Endothelial cell of umbilical vein (primary cell): ENCODE results near the gene PNPLA7. TPM values are rescaled to one million over a fixed set of nuclear protein-coding genes. Genes with fewer than 3 reads are reported as not detected.

Experiments used
- BruUV-seq: library from RNA; stranded (reverse); fragments of 400-500 nt; replicated peaks from 2 replicates; lab custom pipeline; 2021; lab: Mats Ljungman, UMichigan
- CTCF ChIA-PET: fragments of 300-600, 350-600 bp; sonication (Branson Sonifier 250); formaldehyde crosslinking; loops from one replicate; lab custom pipeline; 2021; ENCODE audit warnings: antibody characterized with exemption, inconsistent platforms; lab: Charles Lee
- POLR2A ChIA-PET: fragments of 300-600, 350-600 bp; sonication (Branson Sonifier 250); formaldehyde crosslinking; loops from one replicate; lab custom pipeline; 2021; ENCODE audit warnings: antibody characterized with exemption, inconsistent platforms; lab: Charles Lee
- DNase-seq: peaks from one replicate; pipeline ENCODE4 v3.0.0-alpha.2; 2011; ENCODE audit warnings: low read depth, low spot score
- FAIRE-seq: peaks from 2 replicates; lab custom pipeline; 2011; peaks lifted over from hg19 to GRCh38; lab: Jason Lieb, UNC
- H2AFZ ChIP-seq: 2 replicates; pipeline ENCODE4 v1.6.0; 2012; ENCODE audit warnings: low read depth, low read length, control low read depth, inconsistent platforms
- H3K27ac ChIP-seq: 2 replicates; pipeline ENCODE4 v1.5.1; 2011; ENCODE audit warnings: low read depth, mild to moderate bottlenecking, control low read depth, low read length, moderate library complexity; ENCODE audit not compliant: insufficient read depth
- H3K27me3 ChIP-seq, 2 experiments: 2 replicates each; pipeline versions ENCODE4 v1.6.0 to v1.6.1; 2011; ENCODE audit warnings: low read length in 2 of 2, mixed read lengths in 1 of 2; ENCODE audit not compliant: control insufficient read depth in 2 of 2, insufficient read depth in 2 of 2
- H3K36me3 ChIP-seq, 2 experiments: 2 replicates in 1 of 2; 3 replicates in 1 of 2; pipeline ENCODE4 v1.5.1; 2011; ENCODE audit warnings: low read length in 2 of 2, mild to moderate bottlenecking in 1 of 2, moderate library complexity in 1 of 2; ENCODE audit not compliant: control insufficient read depth in 2 of 2, insufficient read depth in 2 of 2; ENCODE audit errors: extremely low read depth in 1 of 2
- H3K4me1 ChIP-seq: 3 replicates; pipeline ENCODE4 v1.5.1; 2011; ENCODE audit warnings: mild to moderate bottlenecking, low read length; ENCODE audit not compliant: control insufficient read depth, insufficient read depth; ENCODE audit errors: extremely low read depth
- H3K4me2 ChIP-seq: 2 replicates; pipeline ENCODE4 v1.6.1; 2011; ENCODE audit warnings: low read length, control low read depth, mixed read lengths; ENCODE audit not compliant: insufficient read depth
- H3K4me3 ChIP-seq, 3 experiments: fragments of 200-600 bp in 1 of 3; sonication (generic), shearing (Covaris generic) in 1 of 3; replicated peaks in 1 of 3; 2 replicates each; pipeline ENCODE4 v1.5.1; 2011 to 2016; ENCODE audit warnings: control low read depth in 3 of 3, low read length in 3 of 3, mild to moderate bottlenecking in 2 of 3, inconsistent platforms in 1 of 3, low read depth in 1 of 3, moderate library complexity in 1 of 3; ENCODE audit not compliant: insufficient read depth in 1 of 3
- H3K79me2 ChIP-seq: 2 replicates; pipeline ENCODE4 v1.6.0; 2012; ENCODE audit warnings: low read length, inconsistent platforms; ENCODE audit not compliant: control insufficient read depth, insufficient read depth
- H3K9ac ChIP-seq: replicated peaks from 2 replicates; pipeline ENCODE3; 2011; ENCODE audit warnings: low read length, control low read depth; ENCODE audit not compliant: insufficient read depth; ENCODE audit errors: extremely low read depth
- H3K9me1 ChIP-seq: replicated peaks from 3 replicates; pipeline ENCODE4 v1.6.0; 2011; ENCODE audit warnings: mild to moderate bottlenecking, low read length; ENCODE audit not compliant: control insufficient read depth, insufficient read depth; ENCODE audit errors: extremely low read depth
- H3K9me3 ChIP-seq: replicated peaks from 2 replicates; pipeline ENCODE4 v1.5.1; 2012; ENCODE audit warnings: low read length, inconsistent platforms; ENCODE audit not compliant: control insufficient read depth, insufficient read depth
- H4K20me1 ChIP-seq: replicated peaks from 2 replicates; pipeline ENCODE3; 2011; ENCODE audit warnings: mild to moderate bottlenecking, low read length; ENCODE audit not compliant: control insufficient read depth, insufficient read depth; ENCODE audit errors: extremely low read depth
- EZH2 ChIP-seq: IDR thresholded peaks from 2 replicates; pipeline ENCODE4 v1.6.1; 2012; ENCODE audit warnings: borderline replicate concordance, low read depth, mild to moderate bottlenecking, moderate library complexity, low read length, inconsistent platforms; ENCODE audit not compliant: severe bottlenecking
- FOS ChIP-seq: IDR thresholded peaks from 2 replicates; pipeline ENCODE4 v1.6.1; 2011; ENCODE audit warnings: mild to moderate bottlenecking, low read length, moderate library complexity, borderline replicate concordance; ENCODE audit not compliant: insufficient read depth
- GATA2 ChIP-seq: IDR thresholded peaks from 2 replicates; pipeline ENCODE4 v1.7.0; 2011; ENCODE audit warnings: low read depth, mild to moderate bottlenecking, moderate library complexity, mixed read lengths, low read length; ENCODE audit not compliant: insufficient read length, insufficient read depth
- JUN ChIP-seq: IDR thresholded peaks from 2 replicates; pipeline ENCODE4 v1.6.1; 2011; ENCODE audit warnings: borderline replicate concordance, low read depth; ENCODE audit not compliant: insufficient read length, insufficient read depth
- MYC ChIP-seq: IDR thresholded peaks from one replicate; pipeline ENCODE4 v1.6.1; 2011; ENCODE audit warnings: mild to moderate bottlenecking, low read depth, low read length
- POLR2A ChIP-seq: IDR thresholded peaks from 2 replicates; pipeline ENCODE4 v1.6.1; 2012; ENCODE audit warnings: low read depth, mild to moderate bottlenecking, control low read depth, low read length
- POLR2AphosphoS5 ChIP-seq: IDR thresholded peaks from 2 replicates; pipeline ENCODE4 v1.6.1; 2012; ENCODE audit warnings: low read depth, mild to moderate bottlenecking, control low read depth, low read length, moderate library complexity; ENCODE audit not compliant: insufficient read depth
- dilution Hi-C: fragments of 300-500 bp; cut with MboI; formaldehyde crosslinking; loops from one replicate; pipeline ENCODE4 v1.15.0; 2019; ENCODE audit warnings: low sequenced_read_pairs; ENCODE audit not compliant: extremely low pct_ligation_motif_present
- intact Hi-C: fragments of 100-400 bp; cut with micrococcal nuclease; formaldehyde crosslinking; loops from one replicate; pipeline ENCODE4 v1.10.0; 2022
- polyA plus RNA-seq, 4 experiments: library from polyadenylated mRNA; depleted of rRNA in 3 of 4; stranded (reverse) in 3 of 4; unstranded in 1 of 4; fragments of >200 nt; gene quantifications; 2 replicates each; pipeline versions ENCODE4 v1.2.1 to v1.2.3, GENCODE V29; 2011 to 2012; ENCODE audit warnings: missing spikeins in 1 of 4
- total RNA-seq: library from RNA; stranded (reverse); gene quantifications from 2 replicates; pipeline ENCODE4 v1.2.3, GENCODE V29; 2021
- TF ChIP-seq, protein P1 (sequence below), 2 donors: IDR thresholded peaks; 1 replicate in 1 of 2; 2 replicates in 1 of 2; pipeline ENCODE4 v1.5.1; 2011; ENCODE audit warnings: low read length in 2 of 2, mild to moderate bottlenecking in 2 of 2, moderate library complexity in 2 of 2, control low read depth in 1 of 2, inconsistent platforms in 1 of 2, low read depth in 1 of 2; ENCODE audit not compliant: insufficient read depth in 1 of 2; ENCODE audit errors: extremely low read depth in 1 of 2
- TF ChIP-seq, protein P2 (sequence below): IDR thresholded peaks from 2 replicates; pipeline ENCODE4 v1.6.1; 2011; ENCODE audit not compliant: insufficient read depth, insufficient read length

PNPLA7 gene
- total and polyA plus RNA-seq, 2 donors (not counting 3 experiments of a cell fraction or from before 2014, with no cell fraction given) = 1.0 to 1.9 TPM

DNA sequence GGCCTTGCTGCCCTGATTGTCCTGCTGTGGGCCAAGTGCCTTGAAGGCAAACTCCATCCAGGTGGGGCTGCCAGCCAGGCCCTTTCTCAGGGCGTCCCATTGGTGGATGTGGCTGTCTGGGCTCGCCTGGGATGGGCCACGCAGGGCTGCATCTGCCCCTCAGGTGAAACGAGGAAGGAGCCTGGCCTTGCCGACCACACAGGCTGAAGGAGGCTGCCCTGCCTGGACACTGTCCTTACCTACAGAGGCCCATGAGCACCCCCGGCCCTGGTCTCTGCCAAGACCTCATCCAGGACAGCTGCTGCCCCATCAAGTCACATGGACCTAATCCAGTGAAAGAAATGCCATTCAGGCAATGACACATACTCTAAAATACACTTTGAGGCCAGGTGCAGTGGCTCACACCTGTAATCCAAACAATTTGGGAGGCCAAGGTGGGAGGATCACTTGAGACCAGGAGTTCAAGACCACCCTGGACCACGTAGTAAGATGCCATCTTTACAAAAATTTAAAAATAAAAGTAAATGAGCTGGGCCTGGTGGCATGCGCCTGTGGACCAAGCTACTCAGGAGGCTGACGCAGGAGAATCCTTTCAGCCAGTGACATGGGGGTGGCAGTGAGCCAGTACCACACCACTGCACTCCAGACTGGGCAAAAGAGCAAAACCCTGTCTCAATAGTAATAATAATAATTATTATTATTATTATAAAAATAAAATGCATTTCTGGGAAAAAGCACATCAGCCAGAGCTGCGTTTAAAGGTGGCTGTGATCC is 33.9 kb downstream of the PNPLA7 start:
- H4K20me1 ChIP-seq = no peaks in the 10 kb centered on the region
- DNase-seq (no peak), FAIRE-seq (no peak)
- no peaks in the 10 kb centered on the region for H3K79me2 ChIP-seq
- dilution Hi-C loops = no loop called here
- POLR2A ChIA-PET = no interaction called here
- no peak overlapping the region for H3K27ac ChIP-seq
- no peaks in the 10 kb centered on the region for H3K9me3 ChIP-seq
- H3K36me3 ChIP-seq = no peaks in the 10 kb centered on the region
- H3K27me3 ChIP-seq = no peaks in the 10 kb centered on the region
- no peak overlapping the region for H2AFZ ChIP-seq
- no peaks in the 10 kb centered on the region for H3K4me1 ChIP-seq
- H3K4me3 ChIP-seq = no peak overlapping the region
- no peaks in the 10 kb centered on the region for H3K9me1 ChIP-seq
- TF ChIP-seq POLR2A (no peak), POLR2AphosphoS5 (no peak), EZH2 (no peak), JUN (no peak), FOS (no peak), MYC (no peak), GATA2 (no peak)
- TF ChIP-seq, protein P1, sequence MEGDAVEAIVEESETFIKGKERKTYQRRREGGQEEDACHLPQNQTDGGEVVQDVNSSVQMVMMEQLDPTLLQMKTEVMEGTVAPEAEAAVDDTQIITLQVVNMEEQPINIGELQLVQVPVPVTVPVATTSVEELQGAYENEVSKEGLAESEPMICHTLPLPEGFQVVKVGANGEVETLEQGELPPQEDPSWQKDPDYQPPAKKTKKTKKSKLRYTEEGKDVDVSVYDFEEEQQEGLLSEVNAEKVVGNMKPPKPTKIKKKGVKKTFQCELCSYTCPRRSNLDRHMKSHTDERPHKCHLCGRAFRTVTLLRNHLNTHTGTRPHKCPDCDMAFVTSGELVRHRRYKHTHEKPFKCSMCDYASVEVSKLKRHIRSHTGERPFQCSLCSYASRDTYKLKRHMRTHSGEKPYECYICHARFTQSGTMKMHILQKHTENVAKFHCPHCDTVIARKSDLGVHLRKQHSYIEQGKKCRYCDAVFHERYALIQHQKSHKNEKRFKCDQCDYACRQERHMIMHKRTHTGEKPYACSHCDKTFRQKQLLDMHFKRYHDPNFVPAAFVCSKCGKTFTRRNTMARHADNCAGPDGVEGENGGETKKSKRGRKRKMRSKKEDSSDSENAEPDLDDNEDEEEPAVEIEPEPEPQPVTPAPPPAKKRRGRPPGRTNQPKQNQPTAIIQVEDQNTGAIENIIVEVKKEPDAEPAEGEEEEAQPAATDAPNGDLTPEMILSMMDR (IDR thresholded peaks at IDR 0.05; ENCODE audit: extremely low read depth in 1 of 2, insufficient read depth in 1 of 2, low read depth in 1 of 2, low read length in 2 of 2) = no peak
- TF ChIP-seq, protein P2, sequence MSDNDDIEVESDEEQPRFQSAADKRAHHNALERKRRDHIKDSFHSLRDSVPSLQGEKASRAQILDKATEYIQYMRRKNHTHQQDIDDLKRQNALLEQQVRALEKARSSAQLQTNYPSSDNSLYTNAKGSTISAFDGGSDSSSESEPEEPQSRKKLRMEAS = no peak
- CTCF ChIA-PET = interaction anchor here (1.0 kb wide), 2 partner anchors 9 to 19 kb away, joined by 5 to 6 read pairs; no protein-coding TSS in a partner anchor
- intact Hi-C loops = no loop called here
- no peak overlapping the region for H3K4me2 ChIP-seq
- H3K9ac ChIP-seq = no peak overlapping the region
- no TSS peak for BruUV-seq
